GM23338 (cell line): ENCODE results near the gene WDR31. TPM values are rescaled to one million over a fixed set of nuclear protein-coding genes. Genes with fewer than 3 reads are reported as not detected.

Experiments used
- ATAC-seq: fragments of 200-7000 bp; cut with Tn5 transposase; 3 replicates; pipeline ENCODE4 v1.9.1; 2020
- DNase-seq: peaks from one replicate; pipeline ENCODE4 v3.0.0-alpha.2; 2015; ENCODE audit warnings: low spot score
- H2AFZ ChIP-seq: fragments of 200-600 bp; sonication (generic); 2 replicates; pipeline ENCODE4 v1.8.0; 2016; ENCODE audit warnings: antibody characterized with exemption, mild to moderate bottlenecking, moderate library complexity
- H3F3A ChIP-seq: fragments of 200-600 bp; sonication (generic); replicated peaks from 2 replicates; pipeline ENCODE4 v1.8.0; 2017; ENCODE audit warnings: antibody characterized with exemption, mixed run types, low read depth
- H3K27ac ChIP-seq: fragments of 200-600 bp; sonication (generic); 2 replicates; pipeline ENCODE4 v1.6.1; 2016; ENCODE audit warnings: low read depth
- H3K27me3 ChIP-seq: fragments of 200-600 bp; sonication (generic); 2 replicates; pipeline ENCODE4 v1.8.0; 2016; ENCODE audit warnings: mild to moderate bottlenecking, mixed run types, moderate library complexity; ENCODE audit not compliant: insufficient read depth
- H3K36me3 ChIP-seq: fragments of 200-600 bp; sonication (generic); 2 replicates; pipeline ENCODE4 v1.8.0; 2016; ENCODE audit warnings: mild to moderate bottlenecking; ENCODE audit not compliant: insufficient read depth
- H3K4me1 ChIP-seq: fragments of 200-600 bp; sonication (generic); 2 replicates; pipeline ENCODE4 v1.8.0; 2016; ENCODE audit warnings: mild to moderate bottlenecking, moderate library complexity; ENCODE audit not compliant: insufficient read depth
- H3K4me2 ChIP-seq: fragments of 200-600 bp; sonication (generic); 2 replicates; pipeline ENCODE4 v1.7.1; 2017; ENCODE audit warnings: mixed run types
- H3K4me3 ChIP-seq: fragments of 200-600 bp; sonication (generic); 2 replicates; pipeline ENCODE4 v1.6.1; 2016; ENCODE audit warnings: mixed run types
- H3K79me2 ChIP-seq: fragments of 200-600 bp; sonication (generic); replicated peaks from 2 replicates; pipeline ENCODE4 v1.8.0; 2017; ENCODE audit warnings: mild to moderate bottlenecking; ENCODE audit not compliant: insufficient read depth
- H3K9me2 ChIP-seq: fragments of 200-600 bp; sonication (generic); 2 replicates; pipeline ENCODE4 v1.8.0; 2017; ENCODE audit not compliant: insufficient read depth
- H4K20me1 ChIP-seq: fragments of 200-600 bp; sonication (generic); replicated peaks from 2 replicates; pipeline ENCODE4 v1.8.0; 2017; ENCODE audit warnings: mild to moderate bottlenecking; ENCODE audit not compliant: insufficient read depth
- H3K27ac Mint-ChIP-seq: 2 replicates; pipeline ENCODE4 v1.8.0; 2020; ENCODE audit warnings: inconsistent platforms, mild to moderate bottlenecking, moderate library complexity, mixed read lengths
- H3K27me3 Mint-ChIP-seq: 3 replicates; pipeline ENCODE4 v1.8.0; 2022; ENCODE audit warnings: low read depth, mild to moderate bottlenecking, moderate library complexity, mixed read lengths, inconsistent platforms; ENCODE audit not compliant: insufficient read depth, poor library complexity
- H3K36me3 Mint-ChIP-seq: 3 replicates; pipeline ENCODE4 v1.8.0; 2021; ENCODE audit warnings: low read depth, mild to moderate bottlenecking, inconsistent platforms, moderate library complexity, mixed read lengths
- H3K4me1 Mint-ChIP-seq: 3 replicates; pipeline ENCODE4 v1.8.0; 2020; ENCODE audit warnings: mild to moderate bottlenecking, inconsistent platforms, mixed read lengths
- H3K4me3 Mint-ChIP-seq: 3 replicates; pipeline ENCODE4 v1.8.0; 2021; ENCODE audit warnings: moderate library complexity, mild to moderate bottlenecking, inconsistent platforms, mixed read lengths
- H3K9me3 Mint-ChIP-seq: 3 replicates; pipeline ENCODE4 v1.8.0; 2020; ENCODE audit warnings: moderate library complexity, mild to moderate bottlenecking, inconsistent platforms, mixed read lengths
- EZH2phosphoT487 ChIP-seq: fragments of 200-600 bp; sonication (generic); IDR thresholded peaks from one replicate; pipeline ENCODE4 v1.8.1; 2018; ENCODE audit warnings: antibody characterized with exemption; ENCODE audit not compliant: unreplicated experiment
- ZNF331 ChIP-seq: fragments of 250-450 bp; sonication (Bioruptor Pico); IDR thresholded peaks from 2 replicates; pipeline ENCODE4 v1.5.0; 2020; ENCODE audit warnings: low read depth, mild to moderate bottlenecking, moderate library complexity
- polyA plus RNA-seq: library from polyadenylated mRNA; unstranded; fragments of >200 nt; fragmentation: Nextera tagmentation; extraction: Ambion mirVana; gene quantifications from 2 replicates; pipeline ENCODE4 v1.2.1, GENCODE V29; 2016
- total RNA-seq: library from RNA; depleted of rRNA; stranded (reverse); fragments of >200 nt; shearing (Covaris generic); gene quantifications from 2 replicates; pipeline ENCODE4 v1.2.3, GENCODE V29; 2014
- TF ChIP-seq, protein P1 (sequence below): IDR thresholded peaks from 2 replicates; pipeline ENCODE4 v1.6.1; 2016; ENCODE audit warnings: antibody characterized with exemption
- TF ChIP-seq, protein P2 (sequence below): fragments of 250-450 bp; sonication (Bioruptor Pico); IDR thresholded peaks from 2 replicates; pipeline ENCODE4 v1.5.0; 2020; ENCODE audit warnings: mild to moderate bottlenecking, moderate library complexity

The WDR31 gene
- total and polyA plus RNA-seq, 2 experiments from 2014 or later = 0.13 to 0.63 TPM

DNA sequence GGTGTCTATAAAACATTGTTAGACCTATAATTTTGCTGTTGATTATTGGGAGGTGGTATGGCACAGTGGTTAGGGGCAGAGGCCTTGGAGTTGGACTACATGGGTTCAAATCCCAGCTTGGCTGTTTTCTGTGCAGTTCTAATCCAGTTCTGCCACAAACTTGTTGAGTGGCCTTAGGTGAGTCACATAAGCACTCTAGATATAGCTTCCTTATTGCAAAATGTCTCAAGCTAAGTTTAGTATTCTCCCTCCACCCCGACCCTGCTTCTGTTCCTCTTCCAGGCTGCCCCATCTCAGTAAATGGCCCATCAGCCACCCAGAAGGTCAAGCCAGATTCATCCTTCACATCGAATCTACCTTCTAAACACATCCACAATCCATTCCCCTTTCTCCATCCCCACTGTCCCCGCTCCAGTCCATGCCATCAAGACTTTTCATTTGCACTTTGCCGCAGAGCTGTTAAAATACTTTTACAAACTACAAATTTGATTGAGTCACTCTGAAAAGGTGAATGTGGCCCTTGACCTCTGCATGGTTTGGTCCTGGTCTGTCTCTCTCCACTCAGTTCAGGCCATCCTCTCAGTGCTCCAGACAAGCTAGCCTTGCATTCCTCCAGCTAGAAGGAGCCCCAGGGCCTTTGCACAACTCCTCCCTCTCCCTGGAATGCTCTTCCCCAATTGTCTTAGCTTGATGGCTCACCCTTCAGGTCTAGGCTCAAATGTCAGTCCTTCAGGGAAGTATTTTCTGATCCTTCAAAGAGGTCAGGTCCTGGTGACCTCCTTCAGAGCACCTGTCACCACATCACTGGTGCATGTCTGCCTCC is 46.7 kb upstream of the WDR31 start (continued):
- TF ChIP-seq, protein P1, sequence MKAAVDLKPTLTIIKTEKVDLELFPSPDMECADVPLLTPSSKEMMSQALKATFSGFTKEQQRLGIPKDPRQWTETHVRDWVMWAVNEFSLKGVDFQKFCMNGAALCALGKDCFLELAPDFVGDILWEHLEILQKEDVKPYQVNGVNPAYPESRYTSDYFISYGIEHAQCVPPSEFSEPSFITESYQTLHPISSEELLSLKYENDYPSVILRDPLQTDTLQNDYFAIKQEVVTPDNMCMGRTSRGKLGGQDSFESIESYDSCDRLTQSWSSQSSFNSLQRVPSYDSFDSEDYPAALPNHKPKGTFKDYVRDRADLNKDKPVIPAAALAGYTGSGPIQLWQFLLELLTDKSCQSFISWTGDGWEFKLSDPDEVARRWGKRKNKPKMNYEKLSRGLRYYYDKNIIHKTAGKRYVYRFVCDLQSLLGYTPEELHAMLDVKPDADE = no peak
- TF ChIP-seq, protein P2, sequence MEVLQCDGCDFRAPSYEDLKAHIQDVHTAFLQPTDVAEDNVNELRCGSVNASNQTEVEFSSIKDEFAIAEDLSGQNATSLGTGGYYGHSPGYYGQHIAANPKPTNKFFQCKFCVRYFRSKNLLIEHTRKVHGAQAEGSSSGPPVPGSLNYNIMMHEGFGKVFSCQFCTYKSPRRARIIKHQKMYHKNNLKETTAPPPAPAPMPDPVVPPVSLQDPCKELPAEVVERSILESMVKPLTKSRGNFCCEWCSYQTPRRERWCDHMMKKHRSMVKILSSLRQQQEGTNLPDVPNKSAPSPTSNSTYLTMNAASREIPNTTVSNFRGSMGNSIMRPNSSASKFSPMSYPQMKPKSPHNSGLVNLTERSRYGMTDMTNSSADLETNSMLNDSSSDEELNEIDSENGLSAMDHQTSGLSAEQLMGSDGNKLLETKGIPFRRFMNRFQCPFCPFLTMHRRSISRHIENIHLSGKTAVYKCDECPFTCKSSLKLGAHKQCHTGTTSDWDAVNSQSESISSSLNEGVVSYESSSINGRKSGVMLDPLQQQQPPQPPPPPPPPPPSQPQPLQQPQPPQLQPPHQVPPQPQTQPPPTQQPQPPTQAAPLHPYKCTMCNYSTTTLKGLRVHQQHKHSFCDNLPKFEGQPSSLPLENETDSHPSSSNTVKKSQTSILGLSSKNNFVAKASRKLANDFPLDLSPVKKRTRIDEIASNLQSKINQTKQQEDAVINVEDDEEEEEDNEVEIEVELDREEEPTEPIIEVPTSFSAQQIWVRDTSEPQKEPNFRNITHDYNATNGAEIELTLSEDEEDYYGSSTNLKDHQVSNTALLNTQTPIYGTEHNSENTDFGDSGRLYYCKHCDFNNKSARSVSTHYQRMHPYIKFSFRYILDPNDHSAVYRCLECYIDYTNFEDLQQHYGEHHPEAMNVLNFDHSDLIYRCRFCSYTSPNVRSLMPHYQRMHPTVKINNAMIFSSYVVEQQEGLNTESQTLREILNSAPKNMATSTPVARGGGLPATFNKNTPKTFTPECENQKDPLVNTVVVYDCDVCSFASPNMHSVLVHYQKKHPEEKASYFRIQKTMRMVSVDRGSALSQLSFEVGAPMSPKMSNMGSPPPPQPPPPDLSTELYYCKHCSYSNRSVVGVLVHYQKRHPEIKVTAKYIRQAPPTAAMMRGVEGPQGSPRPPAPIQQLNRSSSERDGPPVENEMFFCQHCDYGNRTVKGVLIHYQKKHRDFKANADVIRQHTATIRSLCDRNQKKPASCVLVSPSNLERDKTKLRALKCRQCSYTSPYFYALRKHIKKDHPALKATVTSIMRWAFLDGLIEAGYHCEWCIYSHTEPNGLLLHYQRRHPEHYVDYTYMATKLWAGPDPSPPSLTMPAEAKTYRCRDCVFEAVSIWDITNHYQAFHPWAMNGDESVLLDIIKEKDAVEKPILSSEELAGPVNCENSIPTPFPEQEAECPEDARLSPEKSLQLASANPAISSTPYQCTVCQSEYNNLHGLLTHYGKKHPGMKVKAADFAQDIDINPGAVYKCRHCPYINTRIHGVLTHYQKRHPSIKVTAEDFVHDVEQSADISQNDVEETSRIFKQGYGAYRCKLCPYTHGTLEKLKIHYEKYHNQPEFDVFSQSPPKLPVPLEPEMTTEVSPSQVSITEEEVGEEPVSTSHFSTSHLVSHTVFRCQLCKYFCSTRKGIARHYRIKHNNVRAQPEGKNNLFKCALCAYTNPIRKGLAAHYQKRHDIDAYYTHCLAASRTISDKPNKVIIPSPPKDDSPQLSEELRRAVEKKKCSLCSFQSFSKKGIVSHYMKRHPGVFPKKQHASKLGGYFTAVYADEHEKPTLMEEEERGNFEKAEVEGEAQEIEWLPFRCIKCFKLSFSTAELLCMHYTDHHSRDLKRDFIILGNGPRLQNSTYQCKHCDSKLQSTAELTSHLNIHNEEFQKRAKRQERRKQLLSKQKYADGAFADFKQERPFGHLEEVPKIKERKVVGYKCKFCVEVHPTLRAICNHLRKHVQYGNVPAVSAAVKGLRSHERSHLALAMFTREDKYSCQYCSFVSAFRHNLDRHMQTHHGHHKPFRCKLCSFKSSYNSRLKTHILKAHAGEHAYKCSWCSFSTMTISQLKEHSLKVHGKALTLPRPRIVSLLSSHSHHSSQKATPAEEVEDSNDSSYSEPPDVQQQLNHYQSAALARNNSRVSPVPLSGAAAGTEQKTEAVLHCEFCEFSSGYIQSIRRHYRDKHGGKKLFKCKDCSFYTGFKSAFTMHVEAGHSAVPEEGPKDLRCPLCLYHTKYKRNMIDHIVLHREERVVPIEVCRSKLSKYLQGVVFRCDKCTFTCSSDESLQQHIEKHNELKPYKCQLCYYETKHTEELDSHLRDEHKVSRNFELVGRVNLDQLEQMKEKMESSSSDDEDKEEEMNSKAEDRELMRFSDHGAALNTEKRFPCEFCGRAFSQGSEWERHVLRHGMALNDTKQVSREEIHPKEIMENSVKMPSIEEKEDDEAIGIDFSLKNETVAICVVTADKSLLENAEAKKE = no peak
- no peak for TF ChIP-seq EZH2phosphoT487
- no peak for TF ChIP-seq ZNF331 (CRISPR knock-in tag)

DNA sequence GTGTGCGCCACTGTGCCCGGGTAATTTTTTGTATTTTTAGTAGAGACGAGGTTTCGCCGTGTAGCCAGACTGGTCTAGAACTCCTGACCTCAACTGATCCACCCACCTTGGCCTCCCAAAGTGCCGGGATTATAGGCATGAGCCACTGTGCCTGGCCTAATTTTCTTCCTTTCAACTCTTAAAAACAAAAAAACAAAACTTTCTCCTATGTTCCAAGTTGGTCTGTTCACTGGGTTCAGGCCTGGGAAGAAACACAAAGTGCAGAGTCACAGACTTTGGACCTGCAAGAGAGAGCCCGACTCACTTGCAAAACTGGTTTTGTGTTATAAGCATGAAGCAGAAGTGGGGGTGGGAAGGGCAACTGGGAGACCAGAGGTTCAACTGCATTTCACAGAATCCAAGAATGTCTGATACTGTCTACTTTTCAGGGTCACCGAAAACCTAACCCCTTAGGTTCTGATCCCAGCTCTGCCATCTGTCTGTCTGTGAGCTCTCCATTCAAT is 41.9 kb upstream of the WDR31 start:
- ATAC-seq (no peak), DNase-seq (no peak)
- H3K4me2 ChIP-seq = no peak overlapping the region
- no peak overlapping the region for H3K4me3 ChIP-seq
- no peaks in the 10 kb centered on the region for H3K9me2 ChIP-seq
- Mint-ChIP-seq H3K4me3 (no peak overlapping the region), H3K27me3 (peaks cover 7% of the 10 kb centered on the region), H3K9me3 (no peaks in the 10 kb centered on the region; the same call in 2 of the 3 replicates), H3K4me1 (peaks cover 14% of the 10 kb centered on the region), H3K27ac (0 out of 2 replicates have a peak overlapping the region, but pooled peaks have one; percentile 26), H3K36me3 (no peaks in the 10 kb centered on the region)
- H3K79me2 ChIP-seq = no peaks in the 10 kb centered on the region
- no peaks in the 10 kb centered on the region for H3K36me3 ChIP-seq
- H3K27ac ChIP-seq = no peak overlapping the region
- no peaks in the 10 kb centered on the region for H3K27me3 ChIP-seq
- H2AFZ ChIP-seq = peak overlapping the region; percentile 63; the same call in 1 of the 2 replicates
- H3K4me1 ChIP-seq = no peaks in the 10 kb centered on the region; the same call in 1 of the 2 replicates
- no peaks in the 10 kb centered on the region for H4K20me1 ChIP-seq
- H3F3A ChIP-seq = no peaks in the 10 kb centered on the region
- TF ChIP-seq, protein P2 = no peak
- TF ChIP-seq, protein P1 = no peak
